ENCODE data around the gene CD38.

CD38 gene

GRCh38 chr4:15864651-15865566 lies 86.8 kb downstream of the CD38 start:
- no peak overlapping the region for H3K4me3 ChIP-seq (ENCODE audit: low read length)
- no peaks in the 10 kb centered on the region for H3K36me3 ChIP-seq (ENCODE audit: control insufficient read depth, insufficient read depth, low read length)
- peaks cover 4% of the 10 kb centered on the region for H3K4me1 ChIP-seq (ENCODE audit: control insufficient read depth, insufficient read depth, low read length)
- no peak overlapping the region for H3K27ac ChIP-seq (ENCODE audit: low read depth, low read length)
- no peak overlapping the region for H3K9ac ChIP-seq (ENCODE audit: low read length)
- no peaks in the 10 kb centered on the region for H3K27me3 ChIP-seq (ENCODE audit: control insufficient read depth, insufficient read depth, low read length)

GRCh38 chr4:15868111-15868510 lies 90.0 kb downstream of the CD38 start:
- H3K9ac ChIP-seq (ENCODE audit: low read length): no peak overlapping the region
- H3K27me3 ChIP-seq (ENCODE audit: control insufficient read depth, insufficient read depth, low read length): no peaks in the 10 kb centered on the region
- peaks cover 4% of the 10 kb centered on the region for H3K4me1 ChIP-seq (ENCODE audit: control insufficient read depth, insufficient read depth, low read length)
- no peak overlapping the region for H3K27ac ChIP-seq (ENCODE audit: low read depth, low read length)
- no peaks in the 10 kb centered on the region for H3K36me3 ChIP-seq (ENCODE audit: control insufficient read depth, insufficient read depth, low read length)
- H3K4me3 ChIP-seq (ENCODE audit: low read length): no peak overlapping the region

GRCh38 chr4:15868826-15869413 lies 90.8 kb downstream of the CD38 start:
- Histone ChIP-seq H3K36me3 (ENCODE audit: control insufficient read depth, insufficient read depth, low read length) (no peaks in the 10 kb centered on the region), H3K27ac (ENCODE audit: low read depth, low read length) (no peak overlapping the region), H3K4me1 (ENCODE audit: control insufficient read depth, insufficient read depth, low read length) (peaks cover 4% of the 10 kb centered on the region), H3K27me3 (ENCODE audit: control insufficient read depth, insufficient read depth, low read length) (no peaks in the 10 kb centered on the region), H3K9ac (ENCODE audit: low read length) (no peak overlapping the region), H3K4me3 (ENCODE audit: low read length) (no peak overlapping the region)

GRCh38 chr4:15870079-15870478 lies 92.0 kb downstream of the CD38 start:
- Histone ChIP-seq H3K27ac (ENCODE audit: low read depth, low read length) (no peak overlapping the region), H3K36me3 (ENCODE audit: control insufficient read depth, insufficient read depth, low read length) (no peaks in the 10 kb centered on the region), H3K4me3 (ENCODE audit: low read length) (no peak overlapping the region), H3K27me3 (ENCODE audit: control insufficient read depth, insufficient read depth, low read length) (no peaks in the 10 kb centered on the region), H3K9ac (ENCODE audit: low read length) (no peak overlapping the region), H3K4me1 (ENCODE audit: control insufficient read depth, insufficient read depth, low read length) (peaks cover 4% of the 10 kb centered on the region)

GRCh38 chr4:15870921-15871664 lies 93.0 kb downstream of the CD38 start:
- peaks cover 4% of the 10 kb centered on the region for H3K4me1 ChIP-seq (ENCODE audit: control insufficient read depth, insufficient read depth, low read length)
- no peak overlapping the region for H3K27ac ChIP-seq (ENCODE audit: low read depth, low read length)
- H3K9ac ChIP-seq (ENCODE audit: low read length): no peak overlapping the region
- no peaks in the 10 kb centered on the region for H3K27me3 ChIP-seq (ENCODE audit: control insufficient read depth, insufficient read depth, low read length)
- no peaks in the 10 kb centered on the region for H3K36me3 ChIP-seq (ENCODE audit: control insufficient read depth, insufficient read depth, low read length)
- H3K4me3 ChIP-seq (ENCODE audit: low read length): no peak overlapping the region

- no peaks in the 10 kb centered on the region for H3K27me3 ChIP-seq (ENCODE audit: control insufficient read depth, insufficient read depth, low read length)
- no peaks in the 10 kb centered on the region for H3K36me3 ChIP-seq (ENCODE audit: control insufficient read depth, insufficient read depth, low read length)
- no peak overlapping the region for H3K27ac ChIP-seq (ENCODE audit: low read depth, low read length)
- no peak overlapping the region for H3K4me3 ChIP-seq (ENCODE audit: low read length)
- H3K9ac ChIP-seq (ENCODE audit: low read length): no peak overlapping the region
- H3K4me1 ChIP-seq (ENCODE audit: control insufficient read depth, insufficient read depth, low read length): peaks cover 4% of the 10 kb centered on the region
These were observed 95.0 kb downstream of the CD38 start for GRCh38 chr4:15873117-15873516.

GRCh38 chr4:15874671-15875070 lies 96.5 kb downstream of the CD38 start:
- H3K36me3 ChIP-seq (ENCODE audit: control insufficient read depth, insufficient read depth, low read length): no peaks in the 10 kb centered on the region
- H3K9ac ChIP-seq (ENCODE audit: low read length): no peak overlapping the region
- H3K27me3 ChIP-seq (ENCODE audit: control insufficient read depth, insufficient read depth, low read length): no peaks in the 10 kb centered on the region
- H3K4me1 ChIP-seq (ENCODE audit: control insufficient read depth, insufficient read depth, low read length): no peaks in the 10 kb centered on the region
- H3K27ac ChIP-seq (ENCODE audit: low read depth, low read length): no peak overlapping the region
- H3K4me3 ChIP-seq (ENCODE audit: low read length): no peak overlapping the region

GRCh38 chr4:15875663-15876460 lies 97.7 kb downstream of the CD38 start:
- no peak overlapping the region for H3K4me3 ChIP-seq (ENCODE audit: low read length)
- H3K27me3 ChIP-seq (ENCODE audit: control insufficient read depth, insufficient read depth, low read length): no peaks in the 10 kb centered on the region
- no peak overlapping the region for H3K27ac ChIP-seq (ENCODE audit: low read depth, low read length)
- H3K4me1 ChIP-seq (ENCODE audit: control insufficient read depth, insufficient read depth, low read length): no peaks in the 10 kb centered on the region
- H3K9ac ChIP-seq (ENCODE audit: low read length): no peak overlapping the region
- H3K36me3 ChIP-seq (ENCODE audit: control insufficient read depth, insufficient read depth, low read length): no peaks in the 10 kb centered on the region

GRCh38 chr4:15878011-15878410 lies 99.9 kb downstream of the CD38 start:
- no peak overlapping the region for H3K27ac ChIP-seq (ENCODE audit: low read depth, low read length)
- H3K9ac ChIP-seq (ENCODE audit: low read length): no peak overlapping the region
- H3K36me3 ChIP-seq (ENCODE audit: control insufficient read depth, insufficient read depth, low read length): no peaks in the 10 kb centered on the region
- no peaks in the 10 kb centered on the region for H3K27me3 ChIP-seq (ENCODE audit: control insufficient read depth, insufficient read depth, low read length)
- H3K4me3 ChIP-seq (ENCODE audit: low read length): no peak overlapping the region
- H3K4me1 ChIP-seq (ENCODE audit: control insufficient read depth, insufficient read depth, low read length): peaks cover 3% of the 10 kb centered on the region

GRCh38 chr4:15881820-15882219 lies 103.7 kb downstream of the CD38 start:
- H3K27me3 ChIP-seq (ENCODE audit: control insufficient read depth, insufficient read depth, low read length): no peaks in the 10 kb centered on the region
- H3K9ac ChIP-seq (ENCODE audit: low read length): no peak overlapping the region
- no peak overlapping the region for H3K4me3 ChIP-seq (ENCODE audit: low read length)
- H3K4me1 ChIP-seq (ENCODE audit: control insufficient read depth, insufficient read depth, low read length): peaks cover 3% of the 10 kb centered on the region
- no peak overlapping the region for H3K27ac ChIP-seq (ENCODE audit: low read depth, low read length)
- no peaks in the 10 kb centered on the region for H3K36me3 ChIP-seq (ENCODE audit: control insufficient read depth, insufficient read depth, low read length)

- H3K27me3 ChIP-seq (ENCODE audit: control insufficient read depth, insufficient read depth, low read length): no peaks in the 10 kb centered on the region
- no peak overlapping the region for H3K9ac ChIP-seq (ENCODE audit: low read length)
- no peak overlapping the region for H3K27ac ChIP-seq (ENCODE audit: low read depth, low read length)
- H3K36me3 ChIP-seq (ENCODE audit: control insufficient read depth, insufficient read depth, low read length): no peaks in the 10 kb centered on the region
- H3K4me3 ChIP-seq (ENCODE audit: low read length): no peak overlapping the region
- peaks cover 3% of the 10 kb centered on the region for H3K4me1 ChIP-seq (ENCODE audit: control insufficient read depth, insufficient read depth, low read length)
These were observed 104.6 kb downstream of the CD38 start for GRCh38 chr4:15882675-15883086.
